ENCODE results near the gene COL4A1. TPM values are rescaled to one million over a fixed set of nuclear protein-coding genes. Genes with fewer than 3 reads are reported as not detected.

COL4A1 gene
- total and polyA plus RNA-seq, 2 of the 13 experiments (the other 11 are each of a cell fraction or from before 2014, with no cell fraction given), result not detected

GRCh38 chr13:110115591-110115990, 191.4 kb downstream of the COL4A1 start:
- Histone ChIP-seq H3K4me1 (ENCODE audit: insufficient read depth, low read length) (no peaks in the 10 kb centered on the region), H2AFZ (ENCODE audit: low read length) (no peak overlapping the region), H3K27me3 (ENCODE audit: control insufficient read depth in 1 of 2, insufficient read depth in 2 of 2, low read length in 2 of 2) (no peaks in the 10 kb centered on the region; a peak in 2 of 5 replicates), H3K9ac (ENCODE audit: insufficient read depth, low read depth, low read length) (no peak overlapping the region), H3K27ac (ENCODE audit: extremely low read length, insufficient read depth, low read length) (no peak overlapping the region), H3K36me3 (replicated peaks in 1 of 2; ENCODE audit: control insufficient read depth in 1 of 2, insufficient read depth in 2 of 2, low read length in 2 of 2) (no peaks in the 10 kb centered on the region), H3K4me3 (replicated peaks in 1 of 3; ENCODE audit: insufficient read depth in 1 of 3, low read depth in 2 of 3, low read length in 3 of 3) (no peak overlapping the region), H3K9me3 (ENCODE audit: low read length) (no peaks in the 10 kb centered on the region), H4K20me1 (ENCODE audit: insufficient read depth, low read length) (no peaks in the 10 kb centered on the region), H3K79me2 (ENCODE audit: insufficient read depth, low read length) (no peaks in the 10 kb centered on the region), H3K4me2 (ENCODE audit: low read depth, low read length) (no peak overlapping the region)
- intact Hi-C loops (cut with micrococcal nuclease; ENCODE audit: unreplicated experiment), result no loop called here
- ChIA-PET POLR2A (no interaction called here), CTCF (ENCODE audit: low intra/inter-chr PET ratio, low total read pairs) (no interaction called here)
- ATAC-seq (no peak), FAIRE-seq (no peak), DNase-seq (ENCODE audit: low spot score) (no peak)
- in situ Hi-C loops (cut with HindIII; ENCODE audit: extremely low pct_ligation_motif_present, low pct_unique_long_range_greater_than_20kb), result loop anchor here (25.0 kb wide), 1 partner anchor 1903 kb away; the partner anchor contains the start of genes ABHD13 and LIG4
- no TSS peak for BruUV-seq (replicated peaks)
- WGBS (ENCODE audit: low lambda C conversion rate), result 77% methylated on average over 5 of the region's 5 CpGs
- TF ChIP-seq ZNF678 (CRISPR knock-in tag; IDR thresholded peaks at IDR 0.05) (no peak), ZNF446 (CRISPR knock-in tag; IDR thresholded peaks at IDR 0.05) (no peak), ZNF724P (CRISPR knock-in tag; IDR thresholded peaks at IDR 0.05; ENCODE audit: borderline replicate concordance) (no peak), ZNF737 (CRISPR knock-in tag; IDR thresholded peaks at IDR 0.05; ENCODE audit: borderline replicate concordance) (no peak), HMG20A (CRISPR knock-in tag; IDR thresholded peaks at IDR 0.05; ENCODE audit: borderline replicate concordance) (no peak), ZNF883 (CRISPR knock-in tag; IDR thresholded peaks at IDR 0.05; ENCODE audit: not compliant biosample characterization) (no peak), CENPT (CRISPR knock-in tag; IDR thresholded peaks at IDR 0.05; ENCODE audit: low read depth) (no peak), ZNF484 (CRISPR knock-in tag; IDR thresholded peaks at IDR 0.05; ENCODE audit: borderline replicate concordance, low read depth) (no peak), RBAK (CRISPR knock-in tag; IDR thresholded peaks at IDR 0.05) (no peak), ZNF577 (CRISPR knock-in tag; IDR thresholded peaks at IDR 0.05; ENCODE audit: borderline replicate concordance, low read depth) (no peak), FOXC1 (CRISPR knock-in tag; IDR thresholded peaks at IDR 0.05; ENCODE audit: borderline replicate concordance) (no peak), LCORL (IDR thresholded peaks at IDR 0.05) (no peak), LCORL (CRISPR knock-in tag; IDR thresholded peaks at IDR 0.05) (no peak), HBP1 (CRISPR knock-in tag; IDR thresholded peaks at IDR 0.05; ENCODE audit: low read depth) (no peak), LRRFIP1 (CRISPR knock-in tag; conservative IDR thresholded peaks at IDR 0.05) (no peak), ZBTB1 (CRISPR knock-in tag; IDR thresholded peaks at IDR 0.05; ENCODE audit: borderline replicate concordance) (no peak)
